OCI-LY7 (cell line): ENCODE data around the gene VEPH1. TPM values are rescaled to one million over a fixed set of nuclear protein-coding genes. Genes with fewer than 3 reads are reported as not detected.

Experiments used
- BruUV-seq: library from RNA; stranded (reverse); fragments of 400-500 nt; replicated peaks from 2 replicates; lab custom pipeline; 2021; lab: Mats Ljungman, UMichigan
- CTCF ChIA-PET: fragments of 300-600 bp; sonication (Branson Sonifier 250); formaldehyde crosslinking; loops from one replicate; lab custom pipeline; 2022; ENCODE audit warnings: antibody characterized with exemption; ENCODE audit not compliant: unreplicated experiment; lab: Charles Lee
- POLR2A ChIA-PET: fragments of 300-600 bp; sonication (Branson Sonifier 250); formaldehyde crosslinking; loops from one replicate; lab custom pipeline; 2022; ENCODE audit warnings: antibody characterized with exemption; lab: Charles Lee
- DNase-seq: peaks from one replicate; pipeline ENCODE4 v3.0.0-alpha.2; 2015; ENCODE audit warnings: low spot score
- H2AFZ ChIP-seq: fragments of 200-600 bp; sonication (generic), shearing (Covaris generic); 2 replicates; pipeline ENCODE4 v1.6.1; 2014; ENCODE audit warnings: mild to moderate bottlenecking, antibody characterized with exemption, low read length, moderate library complexity
- H3K27ac ChIP-seq: fragments of 200-600 bp; sonication (generic); 2 replicates; pipeline ENCODE4 v1.5.1; 2014; ENCODE audit warnings: mixed run types, low read depth, mild to moderate bottlenecking, moderate library complexity, low read length, inconsistent platforms; ENCODE audit not compliant: poor library complexity, severe bottlenecking
- H3K36me3 ChIP-seq: fragments of 200-600 bp; sonication (generic); 2 replicates; pipeline ENCODE4 v1.6.1; 2014; ENCODE audit warnings: mild to moderate bottlenecking, antibody characterized with exemption, low read length, moderate library complexity, mixed read lengths; ENCODE audit not compliant: insufficient read depth
- H3K4me1 ChIP-seq: fragments of 200-600 bp; sonication (generic); 2 replicates; pipeline ENCODE4 v1.5.1; 2014; ENCODE audit warnings: mild to moderate bottlenecking, low read length; ENCODE audit not compliant: insufficient read depth, poor library complexity, severe bottlenecking
- H3K4me2 ChIP-seq: fragments of 200-600 bp; sonication (generic); 2 replicates; pipeline ENCODE4 v1.6.1; 2014; ENCODE audit warnings: mild to moderate bottlenecking, low read length
- H3K4me3 ChIP-seq: fragments of 200-600 bp; sonication (generic); 2 replicates; pipeline ENCODE4 v1.5.1; 2014; ENCODE audit warnings: mild to moderate bottlenecking, low read depth, low read length; ENCODE audit not compliant: poor library complexity, severe bottlenecking
- H3K79me2 ChIP-seq: fragments of 200-600 bp; sonication (generic); 2 replicates; pipeline ENCODE4 v1.6.1; 2016; ENCODE audit warnings: low read depth, mild to moderate bottlenecking, low read length, moderate library complexity, mixed read lengths; ENCODE audit not compliant: insufficient read depth
- H3K9me2 ChIP-seq: fragments of 200-600 bp; sonication (generic); 2 replicates; pipeline ENCODE4 v1.6.1; 2016; ENCODE audit warnings: mild to moderate bottlenecking, low read length, mixed read lengths; ENCODE audit not compliant: insufficient read depth
- H3K9me3 ChIP-seq: fragments of 200-600 bp; sonication (generic); 2 replicates; pipeline ENCODE4 v1.6.1; 2014; ENCODE audit warnings: mild to moderate bottlenecking, mixed run types, low read length, mixed read lengths
- H4K20me1 ChIP-seq: fragments of 200-600 bp; sonication (generic); 2 replicates; pipeline ENCODE4 v1.6.1; 2014; ENCODE audit warnings: mild to moderate bottlenecking, antibody characterized with exemption, low read length, moderate library complexity, mixed read lengths; ENCODE audit not compliant: insufficient read depth
- CTCF ChIP-seq: fragments of 200-600 bp; sonication (generic); conservative IDR thresholded peaks from 2 replicates; pipeline ENCODE4 v1.5.1; 2014; ENCODE audit warnings: mild to moderate bottlenecking, antibody characterized with exemption, low read length, moderate library complexity, mixed read lengths
- EZH2phosphoT487 ChIP-seq: fragments of 200-600 bp; sonication (generic); IDR thresholded peaks from 2 replicates; pipeline ENCODE4 v1.6.1; 2018; ENCODE audit warnings: low read depth, borderline replicate concordance, mild to moderate bottlenecking, mixed run types, antibody characterized with exemption, low read length, moderate library complexity, mixed read lengths
- intact Hi-C: fragments of 100-400 bp; cut with micrococcal nuclease; formaldehyde crosslinking; loops from one replicate; pipeline ENCODE4 v1.10.0; 2022; ENCODE audit not compliant: unreplicated experiment
- total RNA-seq, 2 experiments: library from RNA; depleted of rRNA in 1 of 2; stranded (reverse); fragments of >200 nt in 1 of 2; shearing (Covaris generic) in 1 of 2; gene quantifications; 2 replicates each; pipeline ENCODE4 v1.2.3, GENCODE V29; 2014 to 2022

VEPH1 gene
- total RNA-seq, 2 experiments from 2014 or later = not detected

- Histone ChIP-seq H4K20me1 (no peaks in the 10 kb centered on the region), H3K79me2 (no peaks in the 10 kb centered on the region), H2AFZ (no peak overlapping the region), H3K4me1 (no peaks in the 10 kb centered on the region), H3K27ac (no peak overlapping the region), H3K9me3 (no peaks in the 10 kb centered on the region), H3K4me2 (no peak overlapping the region), H3K4me3 (no peak overlapping the region), H3K9me2 (no peaks in the 10 kb centered on the region), H3K36me3 (no peaks in the 10 kb centered on the region)
- intact Hi-C loops = no loop called here
- TF ChIP-seq EZH2phosphoT487 (no peak), CTCF (no peak)
- no peak for DNase-seq
- POLR2A ChIA-PET = interaction anchor here (1.5 to 2.0 kb wide), 2 partner anchors 11 to 21 kb away, joined by 3 to 8 read pairs; no protein-coding TSS in a partner anchor
- BruUV-seq = no TSS peak
- CTCF ChIA-PET = no interaction called here
Observed at GRCh38 chr3:157444797-157445184, 58.4 kb downstream of the VEPH1 start.

DNA sequence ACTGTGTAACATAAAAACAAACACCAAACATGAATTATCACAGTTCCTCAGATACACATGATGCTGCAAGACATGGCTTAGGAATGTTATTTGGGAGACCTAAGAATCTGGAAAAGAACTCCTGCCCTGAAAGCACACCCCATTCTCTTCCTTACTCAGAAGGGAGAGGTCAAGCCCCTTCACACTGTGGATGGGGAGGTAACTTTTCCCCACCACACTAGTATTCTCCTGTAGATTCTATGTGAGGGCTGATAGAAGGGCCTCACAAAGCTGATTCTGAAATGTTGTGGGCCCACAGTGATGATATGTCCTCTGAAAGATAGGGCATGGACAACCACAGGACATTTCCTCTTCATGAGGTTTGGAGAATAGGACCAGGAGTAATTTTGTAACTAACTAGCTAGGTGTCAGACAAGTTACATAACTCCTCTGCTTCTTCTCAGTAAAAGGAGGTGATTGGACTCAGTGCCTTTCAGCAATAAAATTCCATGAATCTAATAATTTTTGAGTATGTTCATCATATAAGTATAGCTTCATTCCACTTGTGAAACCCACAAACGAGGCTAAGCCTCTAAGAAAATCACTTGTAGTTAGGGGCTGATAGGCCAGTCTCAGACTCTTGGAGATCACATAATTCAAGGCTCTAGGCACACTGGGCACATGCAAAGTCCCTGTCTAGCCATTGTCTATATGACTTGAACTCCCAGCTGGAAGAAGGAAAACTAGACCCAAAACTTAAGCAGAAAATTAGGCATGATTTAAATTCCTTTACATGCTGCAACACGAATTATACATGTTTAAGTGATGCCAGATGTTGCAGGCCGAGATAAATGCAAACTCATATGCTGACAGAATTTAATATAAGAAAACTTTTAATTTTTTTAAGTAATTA is 59.1 kb downstream of the VEPH1 start:
- TF ChIP-seq EZH2phosphoT487 (no peak), CTCF (no peak)
- ChIA-PET POLR2A (interaction anchor here (0.7 to 2.0 kb wide), 3 partner anchors 10 to 22 kb away, joined by 3 to 8 read pairs (median 4); no protein-coding TSS in a partner anchor), CTCF (no interaction called here)
- Histone ChIP-seq H3K79me2 (no peaks in the 10 kb centered on the region), H3K36me3 (no peaks in the 10 kb centered on the region), H3K4me1 (no peaks in the 10 kb centered on the region), H3K9me3 (no peaks in the 10 kb centered on the region), H4K20me1 (no peaks in the 10 kb centered on the region), H3K27ac (no peak overlapping the region), H3K4me3 (no peak overlapping the region), H2AFZ (no peak overlapping the region), H3K9me2 (no peaks in the 10 kb centered on the region), H3K4me2 (no peak overlapping the region)
- BruUV-seq = no TSS peak
- intact Hi-C loops = no loop called here
- DNase-seq = no peak

DNA sequence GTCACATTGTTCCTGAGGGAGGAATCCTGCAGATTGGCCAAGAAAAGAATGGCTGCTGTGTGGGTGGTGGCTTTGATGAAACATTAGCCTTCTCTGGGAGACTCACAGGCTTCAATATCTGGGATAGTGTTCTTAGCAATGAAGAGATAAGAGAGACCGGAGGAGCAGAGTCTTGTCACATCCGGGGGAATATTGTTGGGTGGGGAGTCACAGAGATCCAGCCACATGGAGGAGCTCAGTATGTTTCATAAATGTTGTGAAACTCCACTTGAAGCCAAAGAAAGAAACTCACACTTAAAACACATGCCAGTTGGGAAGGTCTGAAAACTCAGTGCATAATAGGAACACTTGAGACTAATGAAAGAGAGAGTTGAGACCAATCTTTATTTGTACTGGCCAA is 60.5 kb downstream of the VEPH1 start:
- H3K9me2 ChIP-seq = no peaks in the 10 kb centered on the region
- no TSS peak for BruUV-seq
- no peaks in the 10 kb centered on the region for H4K20me1 ChIP-seq
- H3K79me2 ChIP-seq = no peaks in the 10 kb centered on the region
- no peak overlapping the region for H3K4me2 ChIP-seq
- DNase-seq = no peak
- H3K36me3 ChIP-seq = no peaks in the 10 kb centered on the region
- no peaks in the 10 kb centered on the region for H3K9me3 ChIP-seq
- intact Hi-C loops = no loop called here
- no peak overlapping the region for H2AFZ ChIP-seq
- ChIA-PET CTCF (no interaction called here), POLR2A (interaction anchor here (0.6 kb wide), 1 partner anchor 62 kb away, joined by 3 read pairs; no protein-coding TSS in a partner anchor)
- TF ChIP-seq EZH2phosphoT487 (no peak), CTCF (no peak)
- no peak overlapping the region for H3K27ac ChIP-seq
- H3K4me1 ChIP-seq = no peaks in the 10 kb centered on the region
- H3K4me3 ChIP-seq = no peak overlapping the region
